Measurements from ENCODE around the gene NEURL2.

The NEURL2 gene

DNA sequence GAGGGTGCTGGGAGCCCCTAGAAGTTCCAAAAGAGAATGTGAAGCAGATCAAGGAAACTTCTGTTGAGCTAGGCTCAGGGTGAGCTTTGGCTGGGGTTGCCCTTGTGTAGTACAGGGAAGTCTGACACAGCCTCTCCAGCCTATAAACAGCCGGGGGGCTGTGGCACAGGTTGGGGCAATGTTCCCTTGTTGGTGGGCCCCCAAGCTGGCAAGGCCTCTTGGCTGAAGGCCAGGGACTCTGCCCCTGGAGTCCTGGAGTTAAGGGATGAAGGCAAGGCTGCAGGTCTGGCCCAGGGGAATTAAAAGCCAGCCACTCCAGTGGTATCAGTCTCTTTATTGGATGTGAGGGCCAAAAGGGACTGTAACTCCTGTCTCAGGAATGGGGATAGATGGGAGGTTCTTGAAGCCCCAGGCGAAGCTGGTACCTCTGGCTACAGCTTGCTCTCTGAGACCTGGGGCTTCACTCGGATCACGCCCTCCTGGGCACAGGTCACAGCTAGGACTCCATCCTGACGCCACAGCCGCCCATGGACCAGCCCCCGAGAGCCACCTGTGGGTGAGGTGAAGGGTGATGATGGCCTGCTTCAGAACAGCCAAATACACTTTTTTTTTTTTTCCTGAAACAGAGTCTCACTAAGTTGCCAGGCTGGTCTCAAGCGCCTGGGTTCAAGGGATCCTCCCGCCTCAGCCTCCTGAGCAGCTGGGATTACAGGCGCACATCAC lies 49.4 kb downstream of the NEURL2 start:
- peaks cover 13% of the 10 kb centered on the region; the same call in 1 of the 2 replicates for H3K36me3 ChIP-seq (ENCODE audit: insufficient read depth, low read length)
- no peak overlapping the region for H3K9ac ChIP-seq (ENCODE audit: low read depth, low read length, poor library complexity, severe bottlenecking)
- H2AFZ ChIP-seq (ENCODE audit: low read length): no peak overlapping the region
- TF ChIP-seq, protein P1, sequence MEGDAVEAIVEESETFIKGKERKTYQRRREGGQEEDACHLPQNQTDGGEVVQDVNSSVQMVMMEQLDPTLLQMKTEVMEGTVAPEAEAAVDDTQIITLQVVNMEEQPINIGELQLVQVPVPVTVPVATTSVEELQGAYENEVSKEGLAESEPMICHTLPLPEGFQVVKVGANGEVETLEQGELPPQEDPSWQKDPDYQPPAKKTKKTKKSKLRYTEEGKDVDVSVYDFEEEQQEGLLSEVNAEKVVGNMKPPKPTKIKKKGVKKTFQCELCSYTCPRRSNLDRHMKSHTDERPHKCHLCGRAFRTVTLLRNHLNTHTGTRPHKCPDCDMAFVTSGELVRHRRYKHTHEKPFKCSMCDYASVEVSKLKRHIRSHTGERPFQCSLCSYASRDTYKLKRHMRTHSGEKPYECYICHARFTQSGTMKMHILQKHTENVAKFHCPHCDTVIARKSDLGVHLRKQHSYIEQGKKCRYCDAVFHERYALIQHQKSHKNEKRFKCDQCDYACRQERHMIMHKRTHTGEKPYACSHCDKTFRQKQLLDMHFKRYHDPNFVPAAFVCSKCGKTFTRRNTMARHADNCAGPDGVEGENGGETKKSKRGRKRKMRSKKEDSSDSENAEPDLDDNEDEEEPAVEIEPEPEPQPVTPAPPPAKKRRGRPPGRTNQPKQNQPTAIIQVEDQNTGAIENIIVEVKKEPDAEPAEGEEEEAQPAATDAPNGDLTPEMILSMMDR (conservative IDR thresholded peaks at IDR 0.05; ENCODE audit: low read length): no peak
- no peak for TF ChIP-seq EZH2phosphoT487 (IDR thresholded peaks at IDR 0.05; ENCODE audit: borderline replicate concordance)
- no peaks in the 10 kb centered on the region for H3K9me3 ChIP-seq (ENCODE audit: insufficient read depth, low read depth, low read length)
- no peaks in the 10 kb centered on the region for H3K4me1 ChIP-seq (ENCODE audit: insufficient read depth, low read length, poor library complexity, severe bottlenecking)
- no peaks in the 10 kb centered on the region for H3F3A ChIP-seq (ENCODE audit: low read depth)
- H3K9me2 ChIP-seq (replicated peaks; ENCODE audit: low read depth, low read length): no peaks in the 10 kb centered on the region
- H3K4me3 ChIP-seq (ENCODE audit: low read length, poor library complexity, severe bottlenecking): no peak overlapping the region
- H3K4me2 ChIP-seq (ENCODE audit: low read depth, low read length, poor library complexity, severe bottlenecking): no peak overlapping the region
- H3K79me2 ChIP-seq (ENCODE audit: insufficient read depth, low read length): no peaks in the 10 kb centered on the region
- no peaks in the 10 kb centered on the region for H4K20me1 ChIP-seq (ENCODE audit: insufficient read depth, low read length, poor library complexity, severe bottlenecking)
- no peaks in the 10 kb centered on the region for H3K27me3 ChIP-seq (ENCODE audit: insufficient read depth, low read length, poor library complexity, severe bottlenecking)

DNA sequence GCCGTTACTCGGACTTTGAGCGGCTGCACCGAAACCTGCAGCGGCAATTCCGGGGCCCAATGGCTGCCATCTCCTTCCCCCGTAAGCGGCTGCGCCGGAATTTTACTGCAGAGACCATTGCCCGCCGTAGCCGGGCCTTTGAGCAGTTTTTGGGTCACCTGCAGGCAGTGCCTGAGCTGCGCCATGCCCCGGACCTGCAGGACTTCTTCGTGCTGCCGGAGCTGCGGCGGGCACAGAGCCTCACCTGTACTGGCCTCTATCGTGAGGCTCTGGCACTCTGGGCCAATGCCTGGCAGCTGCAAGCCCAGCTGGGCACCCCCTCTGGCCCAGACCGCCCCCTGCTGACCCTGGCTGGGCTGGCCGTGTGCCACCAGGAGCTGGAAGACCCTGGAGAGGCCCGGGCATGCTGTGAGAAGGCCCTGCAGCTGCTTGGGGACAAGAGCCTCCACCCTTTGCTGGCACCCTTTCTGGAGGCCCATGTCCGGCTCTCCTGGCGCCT lies 50.3 kb downstream of the NEURL2 start:
- TF ChIP-seq, protein P1 (conservative IDR thresholded peaks at IDR 0.05; ENCODE audit: low read length): no peak
- no peak for TF ChIP-seq EZH2phosphoT487 (IDR thresholded peaks at IDR 0.05; ENCODE audit: borderline replicate concordance)
- H3F3A ChIP-seq (ENCODE audit: low read depth): no peaks in the 10 kb centered on the region
- H3K9me3 ChIP-seq (ENCODE audit: insufficient read depth, low read depth, low read length): no peaks in the 10 kb centered on the region
- no peaks in the 10 kb centered on the region for H3K79me2 ChIP-seq (ENCODE audit: insufficient read depth, low read length)
- H3K4me1 ChIP-seq (ENCODE audit: insufficient read depth, low read length, poor library complexity, severe bottlenecking): no peaks in the 10 kb centered on the region
- no peak overlapping the region for H3K4me2 ChIP-seq (ENCODE audit: low read depth, low read length, poor library complexity, severe bottlenecking)
- H3K4me3 ChIP-seq (ENCODE audit: low read length, poor library complexity, severe bottlenecking): no peak overlapping the region
- no peak overlapping the region for H2AFZ ChIP-seq (ENCODE audit: low read length)
- H4K20me1 ChIP-seq (ENCODE audit: insufficient read depth, low read length, poor library complexity, severe bottlenecking): no peaks in the 10 kb centered on the region
- no peaks in the 10 kb centered on the region for H3K9me2 ChIP-seq (replicated peaks; ENCODE audit: low read depth, low read length)
- H3K9ac ChIP-seq (ENCODE audit: low read depth, low read length, poor library complexity, severe bottlenecking): no peak overlapping the region
- no peaks in the 10 kb centered on the region for H3K27me3 ChIP-seq (ENCODE audit: insufficient read depth, low read length, poor library complexity, severe bottlenecking)
- peaks cover 10% of the 10 kb centered on the region; the same call in 1 of the 2 replicates for H3K36me3 ChIP-seq (ENCODE audit: insufficient read depth, low read length)
